CD4-positive, alpha-beta T cell (primary cell): ENCODE results near the gene BAG5. TPM values are rescaled to one million over a fixed set of nuclear protein-coding genes. Genes with fewer than 3 reads are reported as not detected.

Source experiments
- ATAC-seq: fragments of 200-7000 bp; cut with Tn5 transposase; one replicate; pipeline ENCODE4 v1.10.0; 2022; ENCODE audit warnings: mild to moderate bottlenecking; ENCODE audit not compliant: poor library complexity
- CTCF ChIA-PET: fragments of 350-600 bp; sonication (Branson Sonifier 250); formaldehyde crosslinking; loops from one replicate; lab custom pipeline; 2021; ENCODE audit warnings: antibody characterized with exemption, inconsistent platforms; lab: Charles Lee
- POLR2A ChIA-PET: fragments of 350-600 bp; sonication (Branson Sonifier 250); formaldehyde crosslinking; loops from one replicate; lab custom pipeline; 2021; ENCODE audit warnings: antibody characterized with exemption, inconsistent platforms; lab: Charles Lee
- DNase-seq, 14 experiments: peaks; one replicate each; pipeline ENCODE4 v3.0.0-alpha.2; 2013 to 2020; ENCODE audit warnings: mixed read lengths in 2 of 14
- H3K27ac ChIP-seq, 2 donors: one replicate each; pipeline versions ENCODE4 v1.5.1 to v1.7.0; 2013; ENCODE audit warnings: low read length in 2 of 2, low read depth in 1 of 2, mild to moderate bottlenecking in 1 of 2
- H3K27me3 ChIP-seq, 2 experiments: 1 replicate in 1 of 2; 2 replicates in 1 of 2; pipeline versions ENCODE4 v1.6.1 to v1.7.0; 2013; ENCODE audit warnings: low read length in 2 of 2, control low read depth in 1 of 2, mild to moderate bottlenecking in 1 of 2, moderate library complexity in 1 of 2; ENCODE audit not compliant: insufficient read depth in 2 of 2, control insufficient read depth in 1 of 2
- H3K36me3 ChIP-seq: one replicate; pipeline ENCODE4 v1.6.1; 2013; ENCODE audit warnings: low read length, control low read depth; ENCODE audit not compliant: insufficient read depth
- H3K4me1 ChIP-seq: one replicate; pipeline ENCODE4 v1.6.1; 2013; ENCODE audit warnings: low read length, control low read depth; ENCODE audit not compliant: insufficient read depth
- H3K4me3 ChIP-seq: one replicate; pipeline ENCODE4 v1.5.1; 2013; ENCODE audit warnings: mild to moderate bottlenecking, low read length, moderate library complexity
- H3K9me3 ChIP-seq, 2 experiments: 1 replicate in 1 of 2; 2 replicates in 1 of 2; pipeline versions ENCODE4 v1.6.1 to v1.7.0; 2013; ENCODE audit warnings: low read length in 2 of 2, mild to moderate bottlenecking in 2 of 2, control low read depth in 1 of 2, moderate library complexity in 1 of 2; ENCODE audit not compliant: control insufficient read depth in 1 of 2, insufficient read depth in 1 of 2
- H3K27ac Mint-ChIP-seq: one replicate; pipeline ENCODE4 v1.8.0; 2020; ENCODE audit warnings: mixed read lengths
- H3K27me3 Mint-ChIP-seq: one replicate; pipeline ENCODE4 v1.8.0; 2021; ENCODE audit warnings: mixed read lengths
- H3K36me3 Mint-ChIP-seq: one replicate; pipeline ENCODE4 v1.8.0; 2021; ENCODE audit warnings: low read depth, mixed read lengths
- H3K4me1 Mint-ChIP-seq: one replicate; pipeline ENCODE4 v1.8.0; 2021; ENCODE audit warnings: low read depth, mixed read lengths
- H3K4me3 Mint-ChIP-seq: one replicate; pipeline ENCODE4 v1.8.0; 2020; ENCODE audit warnings: mild to moderate bottlenecking, mixed read lengths
- H3K9me3 Mint-ChIP-seq: one replicate; pipeline ENCODE4 v1.8.0; 2020; ENCODE audit warnings: mixed read lengths
- intact Hi-C, 2 experiments: fragments of 100-400 bp; cut with DNase I in 1 of 2; cut with micrococcal nuclease in 1 of 2; formaldehyde crosslinking; loops; one replicate each; pipeline versions ENCODE4 v1.15.1 to v1.9.0; 2023 to 2025; cut with DNase I, micrococcal nuclease
- total RNA-seq, 174 experiments: library from RNA in 2 of 174; stranded (reverse) in 2 of 174; gene quantifications; one replicate each; pipeline ENCODE4 v1.2.3 and lab custom pipeline; 2021 to 2026
- TF ChIP-seq, protein P1 (sequence below): fragments of 200-600 bp; IDR thresholded peaks from one replicate; pipeline ENCODE4 v1.8.0; 2022; ENCODE audit warnings: antibody characterized with exemption, mild to moderate bottlenecking

Gene BAG5
- total RNA-seq, 2 experiments from 2014 or later: 39.4 to 40.3 TPM

- no peak overlapping the region for H3K27ac ChIP-seq
- DNase-seq: no peak
- H3K36me3 ChIP-seq: peaks cover 7% of the 10 kb centered on the region
- no peaks in the 10 kb centered on the region for H3K27me3 ChIP-seq
- peaks cover 8% of the 10 kb centered on the region for H3K4me1 ChIP-seq
- H3K4me3 ChIP-seq: no peak overlapping the region
- H3K4me1 Mint-ChIP-seq: peaks cover 6% of the 10 kb centered on the region
- POLR2A ChIA-PET: no interaction called here
- TF ChIP-seq, protein P1, sequence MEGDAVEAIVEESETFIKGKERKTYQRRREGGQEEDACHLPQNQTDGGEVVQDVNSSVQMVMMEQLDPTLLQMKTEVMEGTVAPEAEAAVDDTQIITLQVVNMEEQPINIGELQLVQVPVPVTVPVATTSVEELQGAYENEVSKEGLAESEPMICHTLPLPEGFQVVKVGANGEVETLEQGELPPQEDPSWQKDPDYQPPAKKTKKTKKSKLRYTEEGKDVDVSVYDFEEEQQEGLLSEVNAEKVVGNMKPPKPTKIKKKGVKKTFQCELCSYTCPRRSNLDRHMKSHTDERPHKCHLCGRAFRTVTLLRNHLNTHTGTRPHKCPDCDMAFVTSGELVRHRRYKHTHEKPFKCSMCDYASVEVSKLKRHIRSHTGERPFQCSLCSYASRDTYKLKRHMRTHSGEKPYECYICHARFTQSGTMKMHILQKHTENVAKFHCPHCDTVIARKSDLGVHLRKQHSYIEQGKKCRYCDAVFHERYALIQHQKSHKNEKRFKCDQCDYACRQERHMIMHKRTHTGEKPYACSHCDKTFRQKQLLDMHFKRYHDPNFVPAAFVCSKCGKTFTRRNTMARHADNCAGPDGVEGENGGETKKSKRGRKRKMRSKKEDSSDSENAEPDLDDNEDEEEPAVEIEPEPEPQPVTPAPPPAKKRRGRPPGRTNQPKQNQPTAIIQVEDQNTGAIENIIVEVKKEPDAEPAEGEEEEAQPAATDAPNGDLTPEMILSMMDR: no peak
- H3K27me3 Mint-ChIP-seq: no peaks in the 10 kb centered on the region
- H3K4me3 Mint-ChIP-seq: no peak overlapping the region
- no peak for ATAC-seq
- peaks cover 9% of the 10 kb centered on the region for H3K36me3 Mint-ChIP-seq
- no peaks in the 10 kb centered on the region for H3K9me3 Mint-ChIP-seq
- no peaks in the 10 kb centered on the region for H3K9me3 ChIP-seq
- CTCF ChIA-PET: interaction anchor here (1.4 kb wide), 1 partner anchor 33 kb away, joined by 3 read pairs; no protein-coding TSS in a partner anchor
- no peak overlapping the region for H3K27ac Mint-ChIP-seq
- intact Hi-C loops: no loop called here
Measured at GRCh38 chr14:103551338-103551762, 11.1 kb downstream of the BAG5 start.

DNA sequence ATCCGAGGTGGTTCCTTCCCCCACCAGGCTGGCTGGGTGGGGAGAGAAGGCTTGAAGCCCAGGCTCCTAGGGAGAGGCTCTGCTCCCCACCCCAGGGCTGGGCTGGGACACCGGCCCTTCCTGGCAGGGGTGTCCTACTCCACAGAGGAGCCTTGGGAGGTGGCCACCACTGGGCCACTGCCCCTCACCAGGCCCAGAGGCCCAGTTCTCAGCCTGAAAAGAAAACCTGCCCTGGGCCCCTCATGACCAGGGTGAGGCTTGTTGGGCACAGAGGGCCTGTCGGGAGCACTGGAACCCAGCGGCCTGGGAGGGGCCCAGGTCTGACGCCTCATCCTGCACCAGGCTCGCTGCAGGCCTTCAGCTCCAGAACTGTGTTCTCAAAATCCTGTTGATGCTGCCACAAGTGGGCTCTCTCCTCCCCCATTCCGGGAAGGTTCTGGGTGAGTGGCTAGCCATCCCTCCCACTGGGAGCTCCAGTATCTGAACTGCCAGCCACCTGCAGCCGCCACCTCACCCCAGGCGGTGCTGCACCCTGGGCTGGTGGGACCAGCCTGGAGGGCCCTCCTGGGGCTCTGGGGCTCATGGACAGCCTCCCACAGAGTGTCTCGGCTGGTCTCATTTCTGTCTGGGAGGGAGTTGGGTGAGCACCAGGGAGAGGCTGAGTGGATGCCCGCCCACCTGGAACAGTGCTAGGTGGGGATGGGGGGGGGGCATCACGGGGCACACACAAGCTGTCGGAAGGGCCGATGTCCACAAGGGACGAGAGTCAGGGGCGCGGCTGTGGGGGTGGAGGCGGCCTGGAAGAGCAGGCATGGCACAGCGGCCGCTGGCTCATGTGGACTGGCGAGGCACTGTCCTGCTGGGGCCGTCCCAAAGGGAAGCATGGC is 11.8 kb downstream of the BAG5 start:
- ChIA-PET CTCF (interaction anchor here (1.3 kb wide), 1 partner anchor 51 kb away, joined by 3 read pairs; no protein-coding TSS in a partner anchor), POLR2A (no interaction called here)
- Histone ChIP-seq H3K9me3 (no peaks in the 10 kb centered on the region), H3K27ac (no peak overlapping the region), H3K27me3 (no peaks in the 10 kb centered on the region), H3K4me3 (no peak overlapping the region), H3K4me1 (peaks cover 8% of the 10 kb centered on the region), H3K36me3 (peaks cover 6% of the 10 kb centered on the region)
- Mint-ChIP-seq H3K36me3 (peaks cover 9% of the 10 kb centered on the region), H3K4me1 (peaks cover 6% of the 10 kb centered on the region), H3K27ac (no peak overlapping the region), H3K4me3 (no peak overlapping the region), H3K27me3 (no peaks in the 10 kb centered on the region), H3K9me3 (no peaks in the 10 kb centered on the region)
- TF ChIP-seq, protein P1: no peak
- intact Hi-C loops: no loop called here
- ATAC-seq (no peak), DNase-seq (no peak)

DNA sequence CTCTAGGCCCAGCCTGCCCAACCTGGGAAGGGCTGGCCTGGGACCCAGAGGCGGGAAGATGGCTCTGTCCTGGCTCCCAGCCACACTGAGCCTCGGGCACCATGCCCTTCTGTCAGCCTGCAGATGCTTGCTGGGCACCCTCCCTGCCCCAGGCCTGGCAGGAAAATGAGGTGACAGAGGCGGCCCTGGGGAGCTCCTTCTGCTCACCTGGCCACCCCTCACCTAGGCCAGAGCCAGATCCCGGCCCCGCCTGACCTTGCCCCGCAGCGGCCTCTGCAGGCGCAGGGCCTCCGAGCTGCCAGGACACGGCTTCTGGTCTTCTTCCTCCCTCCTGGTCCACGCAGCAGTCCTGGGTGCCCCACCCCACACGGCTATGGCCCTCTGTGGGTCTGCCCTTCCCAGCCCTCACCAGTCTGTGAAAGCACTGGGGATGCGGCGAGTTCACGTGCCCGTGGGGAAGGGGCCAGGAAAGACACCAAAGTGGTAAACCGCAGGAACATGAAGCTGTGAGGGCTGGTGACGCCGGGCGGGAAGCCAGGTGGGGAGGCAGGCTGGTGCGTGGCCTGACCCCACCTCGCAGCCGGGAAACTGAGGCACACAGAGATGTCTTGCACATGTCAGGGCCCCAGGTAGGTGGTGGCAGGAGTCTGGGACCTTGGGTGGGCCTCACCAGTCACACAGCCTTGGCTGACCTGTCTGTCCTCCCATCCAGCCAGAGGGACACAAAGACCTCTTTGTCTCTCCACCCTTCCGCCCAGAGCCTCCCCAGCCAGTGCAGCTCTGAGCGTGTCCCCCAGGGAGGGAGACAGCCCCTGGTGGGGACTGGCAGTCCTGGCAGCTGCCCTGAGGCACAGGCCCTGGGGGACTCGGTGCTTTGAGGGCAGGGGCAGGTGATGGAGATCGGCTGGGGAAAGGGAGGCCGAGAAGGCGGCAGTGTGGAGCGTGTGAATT is 12.8 kb downstream of the BAG5 start:
- CTCF ChIA-PET: interaction anchor here (1.3 kb wide), 1 partner anchor 49 kb away, joined by 3 read pairs; no protein-coding TSS in a partner anchor
- H3K36me3 Mint-ChIP-seq: peaks cover 5% of the 10 kb centered on the region
- peaks cover under 1% of the 10 kb centered on the region for H3K4me1 Mint-ChIP-seq
- Histone ChIP-seq H3K27ac (no peak overlapping the region), H3K4me3 (no peak overlapping the region), H3K36me3 (peaks cover under 1% of the 10 kb centered on the region), H3K4me1 (peaks cover 8% of the 10 kb centered on the region), H3K27me3 (no peaks in the 10 kb centered on the region), H3K9me3 (no peaks in the 10 kb centered on the region)
- H3K4me3 Mint-ChIP-seq: no peak overlapping the region
- H3K9me3 Mint-ChIP-seq: no peaks in the 10 kb centered on the region
- no peak overlapping the region for H3K27ac Mint-ChIP-seq
- POLR2A ChIA-PET: no interaction called here
- TF ChIP-seq, protein P1: no peak
- no peak for ATAC-seq
- intact Hi-C loops: loop anchor here in 1 of 2 experiments (5.0 kb wide), 1 partner anchor 442 kb away; no protein-coding TSS in a partner anchor
- DNase-seq: no peak
- no peaks in the 10 kb centered on the region for H3K27me3 Mint-ChIP-seq
